Measurements from ENCODE around the gene CLPSL2. TPM values are rescaled to one million over a fixed set of nuclear protein-coding genes. Genes with fewer than 3 reads are reported as not detected.

Gene CLPSL2
- polyA plus RNA-seq, 2 donors, result not detected

- peaks cover 0 to 5% of the 10 kb centered on the region in 2 donors for H3K4me1 ChIP-seq (ENCODE audit: control insufficient read depth in 2 of 2, insufficient read depth in 2 of 2, low read length in 1 of 2)
- 79 to 87% methylated on average over 4 of the region's 4 CpGs for WGBS, 2 donors
- H3K9me3 ChIP-seq (ENCODE audit: control insufficient read depth in 2 of 2, insufficient read depth in 1 of 2, low read depth in 1 of 2, low read length in 1 of 2), result no peaks in the 10 kb centered on the region
- no peak overlapping the region for H3K27ac ChIP-seq (ENCODE audit: low read depth in 2 of 2, low read length in 1 of 2)
- H3K36me3 ChIP-seq (ENCODE audit: control insufficient read depth in 2 of 2, insufficient read depth in 2 of 2, low read length in 1 of 2), result no peaks in the 10 kb centered on the region
- no peak overlapping the region for H3K4me3 ChIP-seq (ENCODE audit: low read depth in 1 of 2, low read length in 2 of 2)
- no peaks in the 10 kb centered on the region for H3K27me3 ChIP-seq (ENCODE audit: control insufficient read depth in 1 of 2, insufficient read depth in 2 of 2, low read length in 2 of 2)
Measured at GRCh38 chr6:35796236-35796635, 19.8 kb downstream of the CLPSL2 start.

GRCh38 chr6:35797837-35798526 is 21.6 kb downstream of the CLPSL2 start:
- no peaks in the 10 kb centered on the region for H3K9me3 ChIP-seq (ENCODE audit: control insufficient read depth in 2 of 2, insufficient read depth in 1 of 2, low read depth in 1 of 2, low read length in 1 of 2)
- H3K27ac ChIP-seq (ENCODE audit: low read depth in 2 of 2, low read length in 1 of 2), result no peak overlapping the region
- H3K27me3 ChIP-seq (ENCODE audit: control insufficient read depth in 1 of 2, insufficient read depth in 2 of 2, low read length in 2 of 2), result no peaks in the 10 kb centered on the region
- H3K4me1 ChIP-seq (ENCODE audit: control insufficient read depth in 2 of 2, insufficient read depth in 2 of 2, low read length in 1 of 2), result peaks cover 0 to 5% of the 10 kb centered on the region in 2 donors
- no peaks in the 10 kb centered on the region for H3K36me3 ChIP-seq (ENCODE audit: control insufficient read depth in 2 of 2, insufficient read depth in 2 of 2, low read length in 1 of 2)
- H3K4me3 ChIP-seq (ENCODE audit: low read depth in 1 of 2, low read length in 2 of 2), result no peak overlapping the region
- 77 to 79% methylated on average over 8 of the region's 8 CpGs for WGBS, 2 donors

GRCh38 chr6:35798706-35799105 is 22.3 kb downstream of the CLPSL2 start:
- H3K9me3 ChIP-seq (ENCODE audit: control insufficient read depth in 2 of 2, insufficient read depth in 1 of 2, low read depth in 1 of 2, low read length in 1 of 2), result no peaks in the 10 kb centered on the region
- H3K4me1 ChIP-seq (ENCODE audit: control insufficient read depth in 2 of 2, insufficient read depth in 2 of 2, low read length in 1 of 2), result peaks cover 0 to 5% of the 10 kb centered on the region in 2 donors
- 62 to 69% methylated on average over 5 of the region's 5 CpGs for WGBS, 2 donors
- no peak overlapping the region for H3K27ac ChIP-seq (ENCODE audit: low read depth in 2 of 2, low read length in 1 of 2)
- no peaks in the 10 kb centered on the region for H3K27me3 ChIP-seq (ENCODE audit: control insufficient read depth in 1 of 2, insufficient read depth in 2 of 2, low read length in 2 of 2)
- no peaks in the 10 kb centered on the region for H3K36me3 ChIP-seq (ENCODE audit: control insufficient read depth in 2 of 2, insufficient read depth in 2 of 2, low read length in 1 of 2)
- H3K4me3 ChIP-seq (ENCODE audit: low read depth in 1 of 2, low read length in 2 of 2), result no peak overlapping the region

GRCh38 chr6:35801148-35801547 is 24.8 kb downstream of the CLPSL2 start:
- no peak overlapping the region for H3K27ac ChIP-seq (ENCODE audit: low read depth in 2 of 2, low read length in 1 of 2)
- no peaks in the 10 kb centered on the region for H3K27me3 ChIP-seq (ENCODE audit: control insufficient read depth in 1 of 2, insufficient read depth in 2 of 2, low read length in 2 of 2)
- no peak overlapping the region for H3K4me3 ChIP-seq (ENCODE audit: low read depth in 1 of 2, low read length in 2 of 2)
- H3K4me1 ChIP-seq (ENCODE audit: control insufficient read depth in 2 of 2, insufficient read depth in 2 of 2, low read length in 1 of 2), result peaks cover 5 to 7% of the 10 kb centered on the region in 2 donors
- WGBS, 2 donors, result 65 to 69% methylated on average over 3 of the region's 3 CpGs
- no peaks in the 10 kb centered on the region for H3K36me3 ChIP-seq (ENCODE audit: control insufficient read depth in 2 of 2, insufficient read depth in 2 of 2, low read length in 1 of 2)
- H3K9me3 ChIP-seq (ENCODE audit: control insufficient read depth in 2 of 2, insufficient read depth in 1 of 2, low read depth in 1 of 2, low read length in 1 of 2), result no peaks in the 10 kb centered on the region

- Histone ChIP-seq H3K4me1 (ENCODE audit: control insufficient read depth in 2 of 2, insufficient read depth in 2 of 2, low read length in 1 of 2) (peaks cover 0 to 7% of the 10 kb centered on the region in 2 donors), H3K4me3 (ENCODE audit: low read depth in 1 of 2, low read length in 2 of 2) (no peak within 1 kb of the TSS), H3K27me3 (ENCODE audit: control insufficient read depth in 1 of 2, insufficient read depth in 2 of 2, low read length in 2 of 2) (no peaks in the 10 kb centered on the region), H3K36me3 (ENCODE audit: control insufficient read depth in 2 of 2, insufficient read depth in 2 of 2, low read length in 1 of 2) (no peaks in the 10 kb centered on the region), H3K9me3 (ENCODE audit: control insufficient read depth in 2 of 2, insufficient read depth in 1 of 2, low read depth in 1 of 2, low read length in 1 of 2) (no peaks in the 10 kb centered on the region), H3K27ac (ENCODE audit: low read depth in 2 of 2, low read length in 1 of 2) (no peak within 1 kb of the TSS)
- WGBS, 2 donors, result 12 to 13% methylated on average over 38 to 40 of the region's 40 CpGs
Measured at GRCh38 chr6:35804996-35805736, 28.8 kb downstream of the CLPSL2 start, which contains the start of gene LHFPL5. Gene LHFPL5, plus strand, starts transcription at chr6:35805352. Its CDS starts 319 bp downstream, at chr6:35805671.

GRCh38 chr6:35808688-35809087 is 32.3 kb downstream of the CLPSL2 start:
- WGBS, 2 donors, result 61% methylated on average over 3 of the region's 3 CpGs
- Histone ChIP-seq H3K4me1 (ENCODE audit: control insufficient read depth in 2 of 2, insufficient read depth in 2 of 2, low read length in 1 of 2) (peaks cover 4 to 11% of the 10 kb centered on the region in 2 donors), H3K9me3 (ENCODE audit: control insufficient read depth in 2 of 2, insufficient read depth in 1 of 2, low read depth in 1 of 2, low read length in 1 of 2) (no peaks in the 10 kb centered on the region), H3K27me3 (ENCODE audit: control insufficient read depth in 1 of 2, insufficient read depth in 2 of 2, low read length in 2 of 2) (no peaks in the 10 kb centered on the region), H3K27ac (ENCODE audit: low read depth in 2 of 2, low read length in 1 of 2) (no peak overlapping the region), H3K36me3 (ENCODE audit: control insufficient read depth in 2 of 2, insufficient read depth in 2 of 2, low read length in 1 of 2) (no peaks in the 10 kb centered on the region), H3K4me3 (ENCODE audit: low read depth in 1 of 2, low read length in 2 of 2) (no peak overlapping the region)

GRCh38 chr6:35809809-35810208 is 33.4 kb downstream of the CLPSL2 start:
- Histone ChIP-seq H3K4me3 (ENCODE audit: low read depth in 1 of 2, low read length in 2 of 2) (no peak overlapping the region), H3K4me1 (ENCODE audit: control insufficient read depth in 2 of 2, insufficient read depth in 2 of 2, low read length in 1 of 2) (peaks cover 4 to 11% of the 10 kb centered on the region in 2 donors), H3K36me3 (ENCODE audit: control insufficient read depth in 2 of 2, insufficient read depth in 2 of 2, low read length in 1 of 2) (no peaks in the 10 kb centered on the region), H3K27ac (ENCODE audit: low read depth in 2 of 2, low read length in 1 of 2) (no peak overlapping the region), H3K27me3 (ENCODE audit: control insufficient read depth in 1 of 2, insufficient read depth in 2 of 2, low read length in 2 of 2) (no peaks in the 10 kb centered on the region), H3K9me3 (ENCODE audit: control insufficient read depth in 2 of 2, insufficient read depth in 1 of 2, low read depth in 1 of 2, low read length in 1 of 2) (no peaks in the 10 kb centered on the region)
- WGBS, 2 donors, result 82 to 84% methylated on average over 5 of the region's 5 CpGs

GRCh38 chr6:35810971-35811698 is 34.7 kb downstream of the CLPSL2 start:
- peaks cover 4% of the 10 kb centered on the region in 2 donors for H3K4me1 ChIP-seq (ENCODE audit: control insufficient read depth in 2 of 2, insufficient read depth in 2 of 2, low read length in 1 of 2)
- H3K27me3 ChIP-seq (ENCODE audit: control insufficient read depth in 1 of 2, insufficient read depth in 2 of 2, low read length in 2 of 2), result no peaks in the 10 kb centered on the region
- no peak overlapping the region for H3K4me3 ChIP-seq (ENCODE audit: low read depth in 1 of 2, low read length in 2 of 2)
- WGBS, 2 donors, result 52 to 58% methylated on average over 14 of the region's 14 CpGs
- no peaks in the 10 kb centered on the region for H3K9me3 ChIP-seq (ENCODE audit: control insufficient read depth in 2 of 2, insufficient read depth in 1 of 2, low read depth in 1 of 2, low read length in 1 of 2)
- peak overlapping the region; percentile 36 to 76 for H3K27ac ChIP-seq (ENCODE audit: low read depth in 2 of 2, low read length in 1 of 2)
- no peaks in the 10 kb centered on the region for H3K36me3 ChIP-seq (ENCODE audit: control insufficient read depth in 2 of 2, insufficient read depth in 2 of 2, low read length in 1 of 2)

- Histone ChIP-seq H3K9me3 (ENCODE audit: control insufficient read depth in 2 of 2, insufficient read depth in 1 of 2, low read depth in 1 of 2, low read length in 1 of 2) (no peaks in the 10 kb centered on the region), H3K4me1 (ENCODE audit: control insufficient read depth in 2 of 2, insufficient read depth in 2 of 2, low read length in 1 of 2) (peaks cover 4% of the 10 kb centered on the region in 2 donors), H3K4me3 (ENCODE audit: low read depth in 1 of 2, low read length in 2 of 2) (no peak overlapping the region), H3K27ac (ENCODE audit: low read depth in 2 of 2, low read length in 1 of 2) (peak overlapping the region; percentile 36 to 76), H3K36me3 (ENCODE audit: control insufficient read depth in 2 of 2, insufficient read depth in 2 of 2, low read length in 1 of 2) (no peaks in the 10 kb centered on the region), H3K27me3 (ENCODE audit: control insufficient read depth in 1 of 2, insufficient read depth in 2 of 2, low read length in 2 of 2) (no peaks in the 10 kb centered on the region)
- WGBS, 2 donors, result 76 to 79% methylated on average over 6 of the region's 6 CpGs
Measured at GRCh38 chr6:35811699-35811995, 35.2 kb downstream of the CLPSL2 start.

Measured in esophagus (tissue), 2 donors.